Keratinocyte (primary cell): Measurements from ENCODE around the gene STPG4. TPM values are rescaled to one million over a fixed set of nuclear protein-coding genes. Genes with fewer than 3 reads are reported as not detected.

Experiments used
- DNase-seq: peaks from one replicate; pipeline ENCODE4 v3.0.0-alpha.2; 2011; ENCODE audit warnings: low read depth, missing footprints, low spot score
- FAIRE-seq: peaks from 2 replicates; lab custom pipeline; 2011; peaks lifted over from hg19 to GRCh38; lab: Jason Lieb, UNC
- H2AFZ ChIP-seq: 2 replicates; pipeline ENCODE4 v1.6.0; 2012; ENCODE audit warnings: low read length, control low read depth, inconsistent platforms; ENCODE audit not compliant: control insufficient read depth
- H3K27ac ChIP-seq: 2 replicates; pipeline ENCODE4 v1.5.1; 2011; ENCODE audit warnings: low read length; ENCODE audit not compliant: control insufficient read depth, insufficient read depth
- H3K27me3 ChIP-seq: 3 replicates; pipeline ENCODE4 v1.6.0; 2011; ENCODE audit warnings: low read length; ENCODE audit not compliant: control insufficient read depth, insufficient read depth; ENCODE audit errors: extremely low read depth
- H3K36me3 ChIP-seq, 2 experiments: 2 replicates in 1 of 2; 3 replicates in 1 of 2; pipeline ENCODE4 v1.5.1; 2011; ENCODE audit warnings: low read length in 2 of 2, mild to moderate bottlenecking in 1 of 2; ENCODE audit not compliant: control insufficient read depth in 2 of 2, insufficient read depth in 2 of 2; ENCODE audit errors: extremely low read depth in 1 of 2
- H3K4me1 ChIP-seq: 3 replicates; pipeline ENCODE4 v1.5.1; 2011; ENCODE audit warnings: low read length; ENCODE audit not compliant: control insufficient read depth, insufficient read depth; ENCODE audit errors: extremely low read depth
- H3K4me2 ChIP-seq: 3 replicates; pipeline ENCODE4 v1.6.0; 2011; ENCODE audit warnings: low read depth, low read length; ENCODE audit not compliant: control insufficient read depth, insufficient read depth; ENCODE audit errors: extremely low read depth
- H3K4me3 ChIP-seq, 3 experiments: fragments of 200-600 bp in 1 of 3; sonication (generic) in 1 of 3; 2 replicates in 2 of 3; 3 replicates in 1 of 3; pipeline ENCODE4 v1.5.1; 2011 to 2016; ENCODE audit warnings: low read length in 3 of 3, mild to moderate bottlenecking in 3 of 3, control low read depth in 2 of 3, inconsistent platforms in 1 of 3, low read depth in 1 of 3, mixed read lengths in 1 of 3, mixed run types in 1 of 3, moderate library complexity in 1 of 3; ENCODE audit not compliant: control insufficient read depth in 2 of 3, insufficient read depth in 2 of 3; ENCODE audit errors: extremely low read depth in 1 of 3
- H3K79me2 ChIP-seq: 2 replicates; pipeline ENCODE4 v1.6.0; 2012; ENCODE audit warnings: low read length; ENCODE audit not compliant: control insufficient read depth, insufficient read depth
- H3K9ac ChIP-seq: 3 replicates; pipeline ENCODE4 v1.6.0; 2011; ENCODE audit warnings: low read length; ENCODE audit not compliant: control insufficient read depth, insufficient read depth; ENCODE audit errors: extremely low read depth
- H3K9me1 ChIP-seq: 3 replicates; pipeline ENCODE4 v1.6.0; 2011; ENCODE audit warnings: low read length; ENCODE audit not compliant: control insufficient read depth, insufficient read depth; ENCODE audit errors: extremely low read depth
- H3K9me3 ChIP-seq: 2 replicates; pipeline ENCODE4 v1.5.1; 2012; ENCODE audit warnings: low read depth, low read length; ENCODE audit not compliant: control insufficient read depth
- H4K20me1 ChIP-seq: 3 replicates; pipeline ENCODE4 v1.6.0; 2011; ENCODE audit warnings: low read length; ENCODE audit not compliant: control insufficient read depth, insufficient read depth; ENCODE audit errors: extremely low read depth
- CTCF ChIP-seq, 3 experiments: IDR thresholded peaks in 1 of 3; conservative IDR thresholded peaks in 1 of 3; optimal IDR thresholded peaks in 1 of 3; 2 replicates in 2 of 3; 3 replicates in 1 of 3; pipeline versions ENCODE3 to v1.5.1; 2011; ENCODE audit warnings: low read length in 3 of 3, mild to moderate bottlenecking in 3 of 3, moderate library complexity in 2 of 3, control low read depth in 1 of 3, inconsistent platforms in 1 of 3; ENCODE audit not compliant: insufficient read depth in 2 of 3; ENCODE audit errors: extremely low read depth in 1 of 3
- EZH2 ChIP-seq: IDR thresholded peaks from one replicate; pipeline ENCODE4 v1.6.1; 2012; ENCODE audit warnings: inconsistent platforms, mild to moderate bottlenecking, low read length, moderate library complexity
- dilution Hi-C: fragments of 300-500 bp; cut with MboI; formaldehyde crosslinking; loops from one replicate; pipeline ENCODE4 v1.7.0; 2020; ENCODE audit warnings: low sequenced_read_pairs; ENCODE audit not compliant: extremely low pct_ligation_motif_present
- polyA plus RNA-seq, 5 experiments: library from polyadenylated mRNA; depleted of rRNA in 3 of 5; stranded (reverse) in 3 of 5; stranded (forward) in 1 of 5; unstranded in 1 of 5; fragments of >200 nt; gene quantifications; 1 replicate in 1 of 5; 2 replicates in 3 of 5; 3 replicates in 1 of 5; pipeline versions ENCODE4 v1.2.1 to v1.2.3, GENCODE V29; 2011 to 2012; ENCODE audit warnings: missing spikeins in 2 of 5, low read depth in 1 of 5, low replicate concordance in 1 of 5

Gene STPG4
- polyA plus RNA-seq, 1 donor (not counting 4 experiments of a cell fraction or from before 2014, with no cell fraction given): 0.26 TPM

GRCh38 chr2:47152803-47153202 lies 2.3 kb downstream of the STPG4 start:
- no peaks in the 10 kb centered on the region for H3K79me2 ChIP-seq
- dilution Hi-C loops: no loop called here
- H3K27me3 ChIP-seq: no peaks in the 10 kb centered on the region
- H3K9ac ChIP-seq: no peak overlapping the region
- no peak overlapping the region for H3K4me3 ChIP-seq
- H3K36me3 ChIP-seq: peaks cover 7 to 13% of the 10 kb centered on the region in 2 experiments
- H3K9me1 ChIP-seq: no peaks in the 10 kb centered on the region
- no peak overlapping the region for H3K4me2 ChIP-seq
- H3K27ac ChIP-seq: no peak overlapping the region
- no peak for DNase-seq
- no peaks in the 10 kb centered on the region for H3K9me3 ChIP-seq
- no peaks in the 10 kb centered on the region for H3K4me1 ChIP-seq
- no peaks in the 10 kb centered on the region for H4K20me1 ChIP-seq
- TF ChIP-seq CTCF (optimal IDR thresholded peaks at IDR 0.05 in 1 of 3, IDR thresholded peaks at IDR 0.05 in 1 of 3, conservative IDR thresholded peaks at IDR 0.05 in 1 of 3; ENCODE audit: extremely low read depth in 1 of 3, insufficient read depth in 2 of 3, low read length in 3 of 3): no peak
- FAIRE-seq: no peak
- H2AFZ ChIP-seq: no peak overlapping the region

DNA sequence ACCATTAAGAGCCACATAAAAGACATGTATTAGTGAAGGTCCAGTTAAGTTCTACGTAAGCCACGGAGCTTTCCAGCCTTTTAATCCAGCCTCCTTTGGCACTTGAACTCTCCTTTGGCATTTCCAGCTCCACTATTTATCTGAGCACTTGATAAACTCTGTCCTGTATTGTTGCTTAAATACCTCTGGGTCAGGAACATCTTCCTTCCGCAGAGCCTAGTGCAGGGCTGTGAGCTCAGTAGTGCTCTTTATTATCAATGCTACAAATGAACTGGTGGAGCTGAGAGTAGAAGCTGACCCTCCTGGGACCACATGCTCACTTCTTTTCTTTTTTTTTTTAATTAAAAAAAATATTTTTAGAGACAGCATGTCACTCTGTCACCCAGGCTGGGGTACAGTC lies 4.9 kb downstream of the STPG4 start:
- no peak for FAIRE-seq
- peaks cover 7 to 19% of the 10 kb centered on the region in 2 experiments for H3K36me3 ChIP-seq

More for the DNA sequence above, 4.9 kb downstream of the STPG4 start:
- Histone ChIP-seq H3K4me1 (peaks cover 9% of the 10 kb centered on the region), H3K9me3 (no peaks in the 10 kb centered on the region), H2AFZ (no peak overlapping the region), H3K9me1 (no peaks in the 10 kb centered on the region), H3K4me3 (no peak overlapping the region), H4K20me1 (no peaks in the 10 kb centered on the region), H3K4me2 (no peak overlapping the region), H3K27me3 (no peaks in the 10 kb centered on the region), H3K27ac (no peak overlapping the region), H3K9ac (no peak overlapping the region), H3K79me2 (no peaks in the 10 kb centered on the region)
- dilution Hi-C loops: no loop called here
- no peak for DNase-seq
- TF ChIP-seq EZH2: no peak
- TF ChIP-seq CTCF (optimal IDR thresholded peaks at IDR 0.05 in 1 of 3, IDR thresholded peaks at IDR 0.05 in 1 of 3, conservative IDR thresholded peaks at IDR 0.05 in 1 of 3; ENCODE audit: extremely low read depth in 1 of 3, insufficient read depth in 2 of 3, low read length in 3 of 3): no peak
